GM21529 (cell line): ENCODE measurements around the gene TRIO.

Source experiments
- ATAC-seq: cut with Tn5 transposase; IDR thresholded peaks from one replicate; pipeline ENCODE4 v1.9.1; 2021; ENCODE audit not compliant: unreplicated experiment

The TRIO gene

GRCh38 chr5:14465776-14466175 is 322.6 kb downstream of the TRIO start:
- ATAC-seq, result no peak

GRCh38 chr5:14467251-14467650 is 324.1 kb downstream of the TRIO start:
- no peak for ATAC-seq

DNA sequence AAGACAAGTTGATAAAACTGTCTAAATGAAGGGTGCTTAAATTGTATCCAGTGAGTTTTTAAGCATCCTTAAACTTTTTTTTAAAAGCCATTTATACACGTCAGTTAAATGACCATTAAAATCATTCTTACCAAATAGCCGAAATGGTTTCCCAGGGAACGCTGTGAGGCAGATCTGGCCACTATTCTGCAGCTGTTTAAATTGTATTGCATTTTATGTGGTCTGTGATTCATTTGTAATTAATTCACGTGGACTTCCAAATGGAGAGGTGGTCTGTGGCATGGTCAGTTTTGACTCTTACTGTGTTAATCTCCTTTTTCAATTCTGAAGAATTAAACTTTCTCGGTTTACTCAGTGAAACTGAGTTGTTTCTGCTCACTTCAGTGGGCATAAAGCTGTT is 324.7 kb downstream of the TRIO start:
- ATAC-seq, result no peak

- ATAC-seq, result no peak
These were observed 326.6 kb downstream of the TRIO start for GRCh38 chr5:14469551-14470377.

DNA sequence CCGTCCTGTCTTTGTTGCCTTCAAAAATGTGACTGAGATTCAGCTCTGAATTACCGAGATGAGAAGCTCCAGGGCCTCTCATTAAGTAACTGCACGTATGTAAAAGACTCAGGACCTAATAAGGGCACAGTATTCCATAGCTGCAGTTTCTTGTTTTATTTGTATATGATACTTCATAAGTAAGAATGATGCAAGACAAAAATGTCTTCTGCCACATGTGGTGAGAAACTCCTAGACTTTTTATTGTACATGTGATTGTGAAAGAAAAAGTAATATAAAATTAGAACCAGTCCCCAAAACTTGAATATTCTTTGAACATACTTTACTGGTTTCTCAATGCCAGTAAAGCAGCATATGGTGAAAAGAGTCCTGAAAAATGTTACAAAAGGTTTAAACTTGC is 328.4 kb downstream of the TRIO start:
- no peak for ATAC-seq

DNA sequence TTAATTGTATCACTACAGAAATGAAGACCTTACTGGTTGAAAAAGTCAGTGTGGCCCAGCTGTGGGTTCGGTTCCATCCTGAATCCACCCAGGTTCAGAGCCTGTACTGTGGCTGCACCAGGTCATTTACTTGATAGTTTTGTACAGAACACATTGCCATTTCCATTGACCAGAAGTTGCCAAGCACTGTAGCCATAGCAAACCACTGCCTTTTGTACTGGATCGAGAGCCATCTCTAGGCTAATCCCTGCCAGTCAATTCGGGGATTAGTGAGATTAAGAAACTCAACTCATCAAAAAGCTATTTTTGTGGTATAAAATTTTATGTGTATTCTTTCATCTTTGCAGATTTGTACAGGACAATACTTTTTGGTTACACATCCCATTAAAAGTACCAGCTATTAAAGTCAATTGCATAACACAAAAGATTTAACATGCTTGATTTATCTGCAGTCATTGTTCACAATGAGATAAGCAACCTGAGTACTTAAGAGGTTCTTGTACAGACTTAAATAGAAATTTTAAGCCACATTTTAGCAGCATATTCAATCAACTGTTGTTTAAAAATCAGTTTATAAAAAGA is 329.9 kb downstream of the TRIO start:
- ATAC-seq, result no peak

- no peak for ATAC-seq
These were observed 331.9 kb downstream of the TRIO start for GRCh38 chr5:14475045-14475444.

DNA sequence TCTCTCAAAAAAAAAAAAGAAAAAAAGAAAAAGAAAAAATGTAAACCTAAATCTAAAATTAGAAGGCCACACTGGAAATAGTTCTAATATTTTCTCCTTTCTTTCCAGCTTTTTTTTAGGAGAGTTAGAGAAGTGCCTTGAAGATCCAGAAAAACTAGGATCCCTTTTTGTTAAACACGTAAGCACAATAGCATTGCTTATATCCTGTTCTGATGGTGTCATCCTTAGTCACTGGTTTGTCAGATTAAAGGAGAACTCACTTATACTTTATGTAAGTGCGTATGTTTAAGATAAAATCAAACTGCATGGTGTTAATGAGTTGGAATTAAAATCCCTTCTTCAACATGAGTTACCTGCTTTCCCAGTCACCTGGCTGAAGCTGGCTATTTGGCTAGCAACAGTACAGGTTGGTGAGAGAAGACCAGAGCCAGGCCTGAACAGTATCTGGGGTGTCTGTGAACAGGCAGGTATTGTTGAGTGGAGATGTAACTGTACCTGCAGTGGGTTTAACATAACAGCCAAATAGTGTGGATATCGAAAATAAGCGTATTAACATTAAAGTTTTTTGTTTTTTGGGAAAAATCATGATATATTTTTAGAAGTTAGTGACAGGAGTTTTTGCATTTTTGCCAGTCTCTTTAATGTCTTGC is 333.8 kb downstream of the TRIO start:
- no peak for ATAC-seq

DNA sequence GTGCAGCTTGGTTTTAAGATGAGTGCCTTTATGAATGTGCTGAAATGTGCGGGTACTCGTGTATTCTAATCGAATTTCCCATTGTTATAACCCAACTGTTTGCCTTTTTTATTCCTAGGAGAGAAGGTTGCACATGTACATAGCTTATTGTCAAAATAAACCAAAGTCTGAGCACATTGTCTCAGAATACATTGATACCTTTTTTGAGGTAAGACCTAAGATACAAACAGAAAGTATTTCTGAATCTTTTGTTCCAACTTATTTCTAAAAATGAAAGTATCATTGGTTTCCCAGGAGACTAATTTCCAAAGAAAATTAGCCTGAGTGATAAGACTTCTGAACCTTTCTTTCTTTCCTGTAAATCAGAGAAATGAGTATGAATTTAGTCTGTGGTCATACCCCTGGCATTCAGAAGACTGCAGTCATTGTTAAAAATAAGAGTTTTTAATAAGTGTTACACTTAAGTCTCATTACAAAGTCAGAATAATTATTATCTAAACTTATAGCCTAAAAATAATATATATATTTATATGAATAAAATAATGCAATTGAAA is 336.1 kb downstream of the TRIO start:
- no peak for ATAC-seq

DNA sequence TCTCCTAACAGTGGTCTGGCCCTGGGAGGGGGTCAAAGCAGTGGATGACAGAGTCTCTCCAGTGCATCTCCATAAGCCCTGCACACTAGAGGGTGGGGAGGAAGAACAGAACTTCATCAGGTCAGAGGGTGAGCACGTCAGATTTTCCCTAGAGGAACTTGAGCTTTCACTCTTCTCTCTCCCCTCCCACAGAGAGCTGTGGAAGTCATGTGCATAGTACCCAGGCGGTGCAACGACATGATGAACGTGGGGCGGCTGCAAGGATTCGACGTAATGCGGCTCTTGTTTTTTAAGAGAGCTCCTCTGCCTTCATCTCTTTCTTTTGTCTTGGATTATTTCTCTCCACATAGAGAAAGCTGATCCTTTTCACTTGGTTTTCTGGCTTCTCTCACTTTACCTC is 338.2 kb downstream of the TRIO start:
- ATAC-seq, result no peak

- ATAC-seq, result no peak
These were observed 338.9 kb downstream of the TRIO start for GRCh38 chr5:14482085-14482484.

DNA sequence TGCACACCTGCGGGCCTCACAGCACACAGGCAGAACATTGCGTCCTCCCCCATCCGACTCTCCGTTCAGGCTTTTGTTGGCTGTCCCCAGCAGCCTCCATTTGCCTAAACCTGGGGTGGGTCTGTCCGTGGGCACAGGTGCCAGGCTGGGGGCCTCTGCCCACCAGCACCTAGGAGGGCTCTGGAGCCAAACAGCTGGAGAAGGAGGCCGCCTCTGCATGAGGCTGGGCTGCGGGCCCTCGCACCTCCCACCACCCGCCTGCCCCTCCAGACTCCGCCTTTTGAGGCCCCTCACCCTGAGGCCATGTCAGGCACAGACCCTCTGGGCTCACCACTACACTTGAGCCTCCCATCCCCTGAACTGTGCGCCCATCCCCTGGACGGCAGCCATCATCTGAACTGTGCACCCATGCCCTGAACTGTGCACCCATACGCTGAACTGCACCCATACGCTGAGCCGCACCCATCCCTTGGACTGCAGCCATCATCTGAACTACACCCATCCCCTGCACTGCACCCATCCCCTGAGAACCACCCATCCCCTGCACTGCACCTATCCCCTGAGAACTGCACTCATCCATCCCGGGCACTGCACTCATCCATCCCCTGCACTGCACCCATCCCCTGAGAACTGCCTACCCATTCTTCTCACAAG is 340.5 kb downstream of the TRIO start:
- no peak for ATAC-seq

DNA sequence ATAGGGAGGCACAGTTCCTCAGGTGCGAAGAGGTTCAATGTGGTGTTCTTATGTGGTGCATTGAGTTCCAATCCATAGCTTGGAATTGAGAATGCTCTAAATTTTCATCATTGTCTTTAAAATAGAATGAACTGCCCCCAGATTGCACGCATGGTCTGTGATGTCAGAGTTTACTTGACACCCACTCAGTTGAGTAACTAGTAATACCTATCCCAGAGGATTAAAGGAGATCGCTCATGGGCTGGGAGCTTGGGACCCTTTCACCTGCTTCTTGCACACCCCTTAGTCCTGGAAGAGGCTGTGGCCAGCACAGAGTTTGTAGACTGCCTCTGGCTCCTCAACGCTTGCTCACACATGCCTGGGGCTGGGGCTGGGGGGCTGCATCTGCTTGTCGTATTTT is 343.3 kb downstream of the TRIO start:
- no peak for ATAC-seq

DNA sequence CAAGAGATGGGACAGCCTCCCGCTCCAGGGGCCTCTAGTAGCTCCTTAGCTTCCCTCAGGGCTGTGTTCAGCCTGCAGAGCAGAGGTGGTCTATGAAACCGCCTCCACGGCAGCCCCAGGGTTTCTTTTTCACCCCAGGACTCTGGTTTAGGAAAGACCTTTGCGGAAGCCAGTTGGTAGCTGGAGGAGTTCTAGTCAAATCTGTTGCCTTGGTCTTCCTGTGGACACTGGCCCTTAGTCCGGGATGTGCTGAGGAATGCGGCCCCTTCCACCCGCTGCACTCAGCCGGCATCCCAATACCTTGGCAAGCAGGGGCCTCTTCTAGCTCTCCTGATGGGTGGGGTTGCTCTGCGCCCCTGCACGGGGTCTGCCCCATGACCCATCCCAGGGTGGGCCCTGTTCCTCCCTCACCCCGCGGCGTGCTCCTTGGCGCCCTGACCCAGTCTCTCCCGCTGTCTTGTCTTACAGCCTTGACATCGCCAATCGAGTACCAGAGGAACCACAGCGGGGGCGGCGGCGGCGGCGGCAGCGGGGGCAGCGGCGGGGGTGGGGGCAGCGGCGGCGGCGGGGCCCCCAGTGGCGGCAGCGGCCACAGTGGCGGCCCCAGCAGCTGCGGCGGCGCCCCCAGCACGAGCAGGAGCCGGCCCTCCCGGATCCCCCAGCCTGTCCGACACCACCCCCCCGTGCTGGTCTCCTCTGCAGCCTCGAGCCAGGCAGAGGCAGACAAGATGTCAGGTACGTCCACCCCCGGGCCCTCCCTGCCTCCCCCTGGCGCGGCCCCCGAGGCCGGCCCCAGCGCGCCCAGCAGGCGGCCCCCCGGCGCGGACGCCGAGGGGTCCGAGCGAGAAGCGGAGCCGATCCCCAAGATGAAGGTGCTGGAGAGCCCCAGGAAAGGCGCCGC is 344.1 kb downstream of the TRIO start:
- ATAC-seq, result no peak

- ATAC-seq, result no peak
These were observed 344.9 kb downstream of the TRIO start for GRCh38 chr5:14487897-14488570.

- no peak for ATAC-seq
These were observed 345.6 kb downstream of the TRIO start for GRCh38 chr5:14488709-14489108.

DNA sequence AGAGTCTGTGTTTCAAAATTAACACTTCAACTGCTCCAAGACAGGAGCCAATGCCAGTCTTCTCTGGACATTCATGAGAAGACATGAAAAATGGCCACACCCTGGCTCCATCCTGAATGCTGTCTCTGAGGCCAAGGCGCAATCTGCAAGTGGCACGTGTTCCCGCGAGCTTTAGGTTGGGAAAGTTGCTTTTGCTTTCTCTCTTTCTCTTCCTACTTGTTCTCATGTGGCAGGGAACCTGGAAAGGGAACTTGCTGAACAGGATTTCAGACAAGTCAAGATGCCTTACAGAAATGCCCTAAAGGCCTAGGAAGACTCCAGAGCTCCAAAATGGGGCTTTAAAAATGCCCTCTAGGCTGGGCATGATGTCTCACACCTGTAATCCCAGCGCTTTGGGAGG is 346.5 kb downstream of the TRIO start:
- ATAC-seq, result no peak

GRCh38 chr5:14490309-14490711 is 347.2 kb downstream of the TRIO start:
- ATAC-seq, result no peak

DNA sequence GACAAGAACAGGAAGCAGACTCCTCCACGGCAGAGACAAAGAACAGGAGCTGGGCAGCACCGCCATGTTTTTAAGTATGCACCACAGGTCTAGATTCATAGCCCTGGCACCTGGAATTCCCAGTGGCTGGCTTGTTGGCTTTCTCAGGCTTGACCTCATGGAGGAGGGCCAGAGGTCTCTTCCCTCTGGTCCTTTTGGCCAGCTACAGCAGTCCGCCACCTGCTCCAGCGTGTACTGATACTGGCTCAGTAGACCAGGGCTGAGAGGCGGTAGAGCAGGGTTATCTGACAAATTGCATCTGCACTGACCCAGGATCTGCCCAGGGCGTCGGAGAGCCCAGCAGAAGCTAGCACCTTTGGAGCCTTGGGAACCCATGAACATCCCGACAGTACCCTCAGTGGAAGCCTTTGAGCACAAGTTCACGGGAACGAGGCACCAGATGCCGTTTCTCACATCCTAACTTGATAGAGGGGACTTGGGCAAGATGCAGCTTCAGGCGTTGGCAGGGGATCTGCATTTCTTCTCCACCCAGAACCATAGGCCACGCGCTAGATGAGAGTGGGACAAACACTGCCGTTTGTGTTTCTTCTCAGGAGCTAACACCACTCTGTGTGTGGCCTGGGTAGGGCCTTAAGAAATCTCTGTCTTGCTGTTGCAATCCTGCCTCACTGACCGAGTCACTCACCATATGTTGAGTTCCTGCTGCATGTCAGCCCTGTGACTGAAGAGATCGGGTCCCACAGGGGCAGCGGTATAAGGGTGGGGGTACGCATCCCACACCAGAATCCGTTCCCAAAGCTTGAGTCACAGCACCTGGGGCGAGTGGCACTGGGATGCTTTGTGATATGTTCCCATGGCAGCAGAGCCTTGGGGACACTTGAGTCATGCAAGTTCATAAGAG is 348.1 kb downstream of the TRIO start:
- ATAC-seq, result no peak
